GM18505 (cell line): ENCODE results near the gene PRAME.

Experiments
- ATAC-seq: cut with Tn5 transposase; IDR thresholded peaks from one replicate; pipeline ENCODE4 v1.9.1; 2021; ENCODE audit not compliant: unreplicated experiment
- POLR2A ChIP-seq: IDR thresholded peaks from 4 replicates; pipeline ENCODE4 v1.6.1; 2011; ENCODE audit warnings: borderline replicate concordance; ENCODE audit not compliant: insufficient read depth, insufficient read length; ENCODE audit errors: extremely low read depth

The PRAME gene

DNA sequence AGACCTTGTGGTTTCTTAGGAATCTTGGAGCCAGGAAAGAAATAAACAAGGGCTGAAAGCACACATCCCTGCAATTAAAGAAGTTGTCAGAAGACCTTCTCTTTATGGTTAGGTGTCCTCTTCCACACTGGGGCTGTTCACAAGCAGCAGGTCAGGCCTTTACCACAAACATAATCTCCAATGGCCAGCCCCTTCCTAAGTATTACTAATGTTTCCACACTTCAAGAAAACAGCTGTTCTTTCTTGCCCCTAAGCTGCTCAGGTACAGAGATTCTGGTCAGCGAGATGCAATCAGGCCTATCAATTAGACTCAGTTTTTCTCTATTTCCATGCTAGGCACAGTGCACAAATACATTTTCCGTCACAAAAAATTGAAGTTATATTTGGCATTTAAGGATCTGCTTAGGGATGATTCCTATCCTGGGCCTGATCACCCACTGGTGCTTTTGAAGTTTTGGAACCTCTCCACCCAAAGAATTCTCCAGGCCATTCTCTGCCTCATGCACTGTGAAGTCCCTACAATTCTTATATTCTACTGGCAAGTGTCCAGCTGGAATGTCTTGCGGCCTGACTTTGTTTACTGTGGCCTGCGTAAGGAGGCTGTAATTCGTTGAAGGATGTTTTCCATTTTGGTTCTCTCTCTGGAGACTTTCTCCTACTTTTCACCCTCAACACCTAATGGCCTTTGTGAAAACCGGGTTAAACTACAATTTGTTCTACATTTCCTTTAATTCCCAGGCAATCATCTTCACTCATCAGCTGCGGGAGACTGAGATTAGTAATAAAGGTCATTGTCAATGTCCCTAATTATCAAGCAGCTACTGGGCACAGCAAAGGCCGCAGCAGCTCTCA is 5.1 kb downstream of the PRAME start:
- no peak for TF ChIP-seq POLR2A
- no peak for ATAC-seq

DNA sequence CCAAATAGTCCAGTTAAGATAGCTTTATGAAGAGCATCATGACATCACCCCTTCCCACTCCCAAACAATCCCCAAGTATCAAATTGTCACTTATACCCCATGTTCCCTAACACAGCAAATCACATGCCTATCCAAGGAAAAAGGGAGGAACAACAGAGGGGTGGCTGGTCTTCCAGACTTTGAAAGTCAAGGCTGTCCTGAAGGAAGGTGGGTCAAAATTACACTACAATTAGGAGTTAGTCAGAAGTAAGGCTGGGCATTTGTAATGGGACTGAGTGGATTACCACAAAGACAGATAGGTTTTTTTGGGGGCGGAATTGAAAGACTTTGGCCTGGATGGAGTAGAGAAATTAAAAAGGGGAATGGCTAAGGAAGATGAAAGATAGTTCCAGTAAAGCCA is 5.9 kb downstream of the PRAME start:
- TF ChIP-seq POLR2A, result no peak
- ATAC-seq, result no peak

DNA sequence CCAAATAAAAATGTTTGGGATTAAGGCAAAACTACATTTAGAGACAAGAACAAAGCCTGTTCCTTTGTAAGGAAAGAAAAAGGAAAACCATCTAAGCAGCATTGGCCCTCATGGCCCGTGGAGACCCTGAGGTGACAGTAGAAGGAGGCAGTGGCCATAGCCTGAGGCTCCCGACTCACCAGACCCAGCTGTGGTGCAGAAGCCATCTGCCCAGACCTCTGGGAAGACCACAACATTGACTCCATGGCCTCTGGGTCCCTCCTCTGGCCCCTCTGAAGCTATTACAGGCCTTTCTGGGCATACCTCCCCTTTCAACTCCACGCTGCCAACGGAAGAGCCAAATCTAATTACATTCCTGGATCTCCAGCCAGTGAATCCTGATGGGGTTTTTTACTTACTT is 6.4 kb downstream of the PRAME start:
- no peak for TF ChIP-seq POLR2A
- ATAC-seq, result no peak

DNA sequence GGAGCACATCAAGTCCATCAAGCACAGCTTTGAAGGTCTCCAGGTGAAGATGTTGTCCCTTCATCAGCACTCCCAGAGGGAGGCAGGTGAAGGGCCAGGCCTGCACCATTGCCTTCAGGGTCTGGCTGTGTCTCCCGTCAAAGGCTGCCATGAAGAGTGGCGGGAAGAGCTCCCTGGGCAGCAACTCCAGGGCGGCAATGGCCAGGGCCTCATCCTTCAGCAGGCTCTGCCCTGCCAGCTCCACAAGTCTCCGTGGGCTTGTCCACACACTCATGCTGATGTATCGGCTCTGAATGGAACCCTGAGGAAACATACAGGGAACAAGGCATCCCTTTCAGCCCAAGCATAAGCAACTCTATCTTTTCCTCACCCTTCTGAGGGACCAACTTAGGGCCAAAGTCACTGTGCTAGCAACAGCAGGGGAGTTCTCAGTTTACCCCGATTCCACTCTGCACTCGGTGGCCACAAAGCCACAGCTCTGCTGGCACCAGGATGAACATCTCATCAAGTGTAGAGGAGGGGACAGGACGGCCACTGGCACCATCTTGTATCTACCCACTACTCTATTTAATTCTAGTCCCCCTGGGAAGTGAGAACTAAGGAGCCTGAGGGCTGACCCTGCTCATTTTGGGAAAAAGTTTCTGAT is 8.2 kb downstream of the PRAME start:
- ATAC-seq, result no peak
- TF ChIP-seq POLR2A, result no peak

DNA sequence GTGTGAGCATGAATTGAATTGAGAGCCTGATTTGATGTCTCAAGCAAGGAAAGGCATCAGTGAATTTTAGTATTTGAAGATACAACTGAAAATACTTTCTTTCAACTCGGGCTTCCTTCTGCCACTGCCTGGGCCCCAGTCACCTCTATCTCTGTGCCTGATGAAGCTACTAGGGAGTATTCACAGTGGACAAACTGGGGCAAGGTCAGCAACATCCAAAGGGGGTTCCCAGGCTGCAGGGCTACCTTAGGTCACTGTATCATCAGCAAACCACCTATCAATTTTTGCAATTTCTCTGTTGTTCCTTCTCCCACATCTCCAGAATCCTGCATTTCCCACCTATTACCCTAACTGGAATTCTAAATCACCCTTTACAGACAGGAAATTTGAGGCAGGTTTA is 10.2 kb downstream of the PRAME start:
- no peak for ATAC-seq
- no peak for TF ChIP-seq POLR2A

DNA sequence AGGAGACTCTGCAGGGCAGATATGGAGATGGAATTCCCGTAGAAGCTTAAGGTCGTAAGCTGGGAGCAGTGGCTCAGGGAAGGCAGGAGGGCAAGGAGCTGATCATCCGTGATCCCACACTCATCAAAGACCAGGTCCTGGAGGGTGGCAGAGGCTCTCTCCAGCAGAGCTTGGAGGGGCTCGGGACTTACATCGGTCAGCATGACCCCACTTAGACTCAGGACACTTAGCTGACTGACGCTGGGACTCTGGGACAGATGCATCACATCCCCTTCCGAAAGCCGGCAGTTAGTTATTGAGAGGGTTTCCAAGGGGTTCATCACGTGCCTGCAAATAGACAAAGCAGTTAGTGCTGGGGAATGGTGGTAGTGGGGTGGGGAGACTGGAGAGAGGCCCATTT is 10.7 kb downstream of the PRAME start:
- no peak for TF ChIP-seq POLR2A
- no peak for ATAC-seq

DNA sequence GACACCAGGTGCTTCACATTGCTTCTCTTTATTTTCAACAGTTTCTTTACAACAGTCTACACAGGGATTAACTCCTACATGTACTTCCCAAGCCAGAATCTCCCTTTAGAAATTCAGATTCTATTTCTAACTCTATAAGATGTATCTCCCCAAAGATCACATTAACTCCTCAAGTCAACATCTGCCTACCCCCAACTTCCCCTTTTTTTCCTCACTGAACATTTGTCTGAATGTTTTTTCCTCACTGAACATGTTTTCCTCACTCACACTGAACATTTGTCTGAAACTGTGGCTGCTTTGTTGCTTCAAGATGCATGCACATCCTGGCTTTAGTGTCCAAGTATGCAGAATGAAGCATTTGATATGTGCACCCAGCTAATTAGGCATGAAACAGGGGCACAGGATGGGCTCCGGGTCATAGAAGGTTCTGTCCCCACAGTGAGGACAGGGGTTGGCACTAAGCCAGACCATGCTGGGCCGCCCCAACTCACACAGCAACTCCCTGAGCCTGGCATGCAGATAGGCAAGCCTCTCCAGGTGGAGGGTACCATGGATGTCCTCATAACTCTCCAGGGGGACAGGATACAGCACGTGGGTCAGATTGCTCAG is 11.3 kb downstream of the PRAME start:
- TF ChIP-seq POLR2A, result no peak
- ATAC-seq, result no peak

DNA sequence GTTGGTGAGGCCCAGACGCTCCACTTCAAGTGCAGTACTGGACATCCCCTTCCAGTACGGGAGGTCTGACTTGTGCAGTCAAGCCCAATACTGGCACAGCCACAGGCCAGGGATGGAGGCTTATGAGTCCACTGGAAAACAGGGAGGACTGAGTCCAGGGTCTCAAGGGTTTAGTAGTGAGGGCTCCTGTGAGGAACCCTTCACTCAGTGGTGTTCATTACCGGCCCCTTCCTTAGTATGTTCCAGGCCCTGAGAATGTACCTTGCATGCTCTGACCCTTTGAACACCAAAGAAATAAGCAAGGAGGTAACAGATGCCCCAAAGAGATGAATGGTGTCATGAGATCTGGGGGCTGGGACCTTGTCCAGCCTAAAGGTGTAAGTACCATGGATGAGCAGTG is 11.8 kb downstream of the PRAME start:
- ATAC-seq, result no peak
- TF ChIP-seq POLR2A, result no peak

DNA sequence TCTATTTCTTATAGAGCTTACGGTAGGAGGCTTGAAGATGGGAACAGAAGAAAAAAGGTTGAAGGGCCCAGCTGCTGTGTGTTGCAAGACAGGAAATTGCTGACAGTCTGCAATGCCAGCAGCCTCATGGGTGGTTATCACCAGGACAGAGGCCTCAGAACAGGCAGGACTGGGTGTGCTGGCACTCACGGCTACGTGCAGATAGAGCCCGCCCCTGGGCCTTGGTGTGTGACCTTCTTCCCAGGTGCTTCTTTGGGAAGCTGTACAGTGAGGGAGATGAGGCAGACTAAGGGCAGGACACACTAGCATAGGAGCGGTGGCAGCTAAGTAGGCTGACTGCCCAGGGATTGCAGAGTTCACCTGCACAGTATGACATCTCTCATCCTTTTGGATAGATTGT is 12.6 kb downstream of the PRAME start:
- TF ChIP-seq POLR2A, result no peak
- no peak for ATAC-seq

DNA sequence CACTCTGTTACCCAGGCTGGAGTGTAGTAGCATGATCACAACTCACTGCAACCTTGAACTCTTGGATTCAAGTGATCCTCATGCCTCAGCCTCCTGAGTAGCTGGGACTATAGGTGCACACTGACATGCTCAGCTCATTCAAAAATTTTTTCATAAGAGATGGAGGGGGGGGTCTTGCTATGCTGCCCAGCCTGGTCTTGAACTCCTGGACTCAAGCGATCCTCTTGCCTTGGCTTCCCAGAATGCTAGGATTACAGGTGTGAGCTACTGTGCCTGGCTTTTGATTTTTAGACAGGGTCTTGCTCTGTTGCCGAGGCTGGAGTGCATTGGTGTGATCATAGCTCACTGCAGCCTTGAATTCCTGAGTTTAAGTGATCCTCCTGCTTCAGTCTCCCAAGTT is 14.0 kb downstream of the PRAME start:
- no peak for ATAC-seq
- no peak for TF ChIP-seq POLR2A

DNA sequence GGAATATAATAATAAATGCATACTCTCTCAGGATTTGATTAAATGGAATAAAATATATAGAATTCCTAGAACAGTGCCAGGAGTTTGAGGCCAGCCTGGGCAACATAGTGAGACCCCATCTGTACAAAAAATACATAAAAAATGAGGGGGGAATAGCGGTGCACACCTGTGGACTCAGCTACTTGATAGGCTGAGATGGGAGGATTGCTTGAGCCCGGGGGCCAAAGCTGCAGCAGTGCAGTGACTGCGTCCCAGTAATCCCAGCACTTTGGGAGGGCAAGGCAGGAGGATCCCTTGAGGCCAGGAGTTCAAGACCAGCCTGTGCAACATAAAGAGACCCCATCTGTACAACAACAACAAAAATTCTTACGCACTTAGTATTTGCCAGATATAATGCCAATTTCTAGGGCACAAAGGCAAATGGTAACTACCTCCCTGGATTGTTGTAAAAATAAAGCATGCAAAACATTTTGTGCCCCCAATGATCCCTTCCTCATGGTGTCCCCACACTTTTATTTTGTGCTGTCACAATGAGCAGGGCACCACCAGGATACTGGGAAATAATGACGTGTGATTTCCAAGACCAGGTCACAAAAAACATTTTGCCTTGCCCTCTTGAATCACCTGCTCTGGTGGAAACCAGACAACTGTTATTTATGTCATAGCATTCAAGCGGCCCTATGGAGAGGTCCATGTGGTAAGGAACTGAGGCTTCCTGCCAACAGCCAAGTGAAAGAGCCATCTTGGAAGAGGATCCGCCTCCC is 20.7 kb downstream of the PRAME start:
- no peak for ATAC-seq
- TF ChIP-seq POLR2A, result no peak

DNA sequence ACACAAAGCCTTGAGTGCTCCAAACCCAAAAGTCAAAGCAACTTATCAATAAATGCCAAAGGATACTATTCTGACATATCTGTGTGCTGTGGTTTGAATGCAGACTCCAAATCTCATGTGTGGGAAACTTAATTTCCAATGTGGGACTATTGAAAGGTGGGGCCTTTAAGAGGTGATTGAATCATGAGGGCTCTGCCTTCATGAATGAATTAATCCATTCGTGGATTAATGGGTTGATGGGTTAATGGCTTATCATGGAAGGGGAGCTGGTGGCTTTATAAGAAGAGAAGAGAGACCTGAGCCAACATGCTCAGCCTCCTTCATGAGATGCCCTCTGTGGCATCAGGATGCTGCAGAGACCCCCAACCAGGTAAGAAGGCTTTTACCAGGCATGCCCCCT is 22.1 kb downstream of the PRAME start:
- ATAC-seq, result no peak

DNA sequence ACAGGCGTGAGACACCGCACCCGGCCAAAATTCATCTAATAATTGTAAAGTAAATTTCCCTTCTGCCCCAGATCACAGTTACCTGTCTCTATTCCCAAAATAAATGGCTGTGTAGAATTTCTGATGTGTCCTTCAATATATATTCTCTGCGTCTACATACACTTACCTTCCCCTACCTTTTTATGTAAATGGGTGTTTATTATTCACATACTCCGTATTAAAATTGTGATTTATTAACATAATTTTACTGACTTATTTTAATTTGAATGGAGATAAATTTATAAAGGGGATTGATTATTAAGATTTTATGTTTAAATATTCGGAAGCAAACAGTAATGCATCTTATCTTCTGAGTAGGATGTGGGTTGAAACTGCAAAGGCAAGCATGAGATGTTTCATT is 22.6 kb downstream of the PRAME start:
- TF ChIP-seq POLR2A, result no peak
- ATAC-seq, result no peak

More for the DNA sequence above, 22.1 kb downstream of the PRAME start:
- TF ChIP-seq POLR2A, result no peak

DNA sequence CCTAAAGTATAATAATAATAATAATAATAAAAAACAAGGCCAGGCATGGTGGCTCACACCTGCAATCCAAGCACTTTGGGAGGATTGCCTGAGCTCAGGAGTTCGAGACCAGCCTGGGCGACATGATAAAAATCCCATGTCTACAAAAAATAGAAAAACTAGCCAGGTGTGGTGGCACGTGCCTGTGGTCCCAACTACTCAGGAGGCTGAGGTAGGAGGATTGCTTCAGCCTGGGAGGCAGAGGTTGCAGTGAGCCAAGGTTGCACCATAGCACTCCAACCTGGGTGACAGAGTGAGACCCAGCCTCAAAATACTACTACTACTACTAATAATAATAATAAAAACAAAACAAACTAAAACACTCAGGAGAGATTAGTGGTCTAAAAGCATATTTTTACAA is 23.4 kb downstream of the PRAME start:
- TF ChIP-seq POLR2A, result no peak
- no peak for ATAC-seq
